H1 (cell line): ENCODE measurements around the gene LIN37. TPM values are rescaled to one million over a fixed set of nuclear protein-coding genes. Genes with fewer than 3 reads are reported as not detected.

Source experiments
- CTCF ChIA-PET: fragments of 300-600 bp; sonication (Branson Sonifier 250); formaldehyde crosslinking; loops from one replicate; lab custom pipeline; 2021; ENCODE audit not compliant: partially characterized antibody; lab: Charles Lee
- POLR2A ChIA-PET: fragments of 300-600 bp; sonication (Branson Sonifier 250); formaldehyde crosslinking; loops from one replicate; lab custom pipeline; 2021; ENCODE audit warnings: inconsistent platforms; ENCODE audit not compliant: partially characterized antibody; lab: Charles Lee
- DNase-seq, 2 experiments: peaks; one replicate each; pipeline versions ENCODE4 v3.0.0 to v3.0.0-alpha.2; 2010 to 2022; ENCODE audit warnings: low spot score in 2 of 2, low read depth in 1 of 2, mixed read lengths in 1 of 2
- FAIRE-seq: peaks from 2 replicates; lab custom pipeline; 2011; peaks lifted over from hg19 to GRCh38; lab: Jason Lieb, UNC
- H2AFZ ChIP-seq: 2 replicates; pipeline ENCODE4 v1.8.1; 2012; ENCODE audit warnings: low read length, inconsistent platforms
- H2AK5ac ChIP-seq: 2 replicates; pipeline ENCODE4 v1.6.1; 2013; ENCODE audit warnings: low read depth, low read length
- H2BK120ac ChIP-seq: replicated peaks from 2 replicates; pipeline ENCODE3; 2013; ENCODE audit warnings: low read depth, low read length, inconsistent platforms
- H2BK12ac ChIP-seq: 2 replicates; pipeline ENCODE4 v1.6.1; 2013; ENCODE audit warnings: low read depth, low read length
- H2BK15ac ChIP-seq: 2 replicates; pipeline ENCODE4 v1.6.1; 2013; ENCODE audit warnings: low read length
- H2BK20ac ChIP-seq: 2 replicates; pipeline ENCODE4 v1.6.1; 2013; ENCODE audit warnings: low read length
- H2BK5ac ChIP-seq: 2 replicates; pipeline ENCODE4 v1.6.1; 2013; ENCODE audit warnings: low read depth, low read length
- H3K14ac ChIP-seq: 2 replicates; pipeline ENCODE4 v1.6.1; 2013; ENCODE audit warnings: inconsistent platforms; ENCODE audit not compliant: insufficient read length
- H3K18ac ChIP-seq: 2 replicates; pipeline ENCODE4 v1.6.1; 2013; ENCODE audit warnings: low read length; ENCODE audit errors: extremely low read depth
- H3K23ac ChIP-seq: 2 replicates; pipeline ENCODE4 v1.6.1; 2013; ENCODE audit warnings: inconsistent platforms; ENCODE audit not compliant: insufficient read length
- H3K23me2 ChIP-seq: 2 replicates; pipeline ENCODE4 v1.6.1; 2013; ENCODE audit warnings: low read depth, low read length
- H3K27ac ChIP-seq: 2 replicates; pipeline ENCODE4 v1.6.1; 2011; ENCODE audit warnings: low read depth, low read length, inconsistent platforms
- H3K27me3 ChIP-seq, 4 experiments: replicated peaks in 1 of 4; 1 replicate in 1 of 4; 2 replicates in 3 of 4; pipeline versions ENCODE4 v1.6.1 to v1.8.1; 2011 to 2013; ENCODE audit warnings: low read length in 3 of 4, mild to moderate bottlenecking in 3 of 4, inconsistent platforms in 2 of 4, mixed read lengths in 2 of 4, moderate library complexity in 1 of 4; ENCODE audit not compliant: control insufficient read depth in 3 of 4, insufficient read depth in 3 of 4; ENCODE audit errors: extremely low read depth in 1 of 4
- H3K36me3 ChIP-seq, 4 experiments: 2 replicates each; pipeline versions ENCODE4 v1.6.1 to v1.8.1; 2011 to 2013; ENCODE audit warnings: mild to moderate bottlenecking in 4 of 4, low read length in 3 of 4, moderate library complexity in 2 of 4, control low read depth in 1 of 4, inconsistent platforms in 1 of 4; ENCODE audit not compliant: insufficient read depth in 4 of 4, control insufficient read depth in 2 of 4
- H3K4ac ChIP-seq: replicated peaks from 2 replicates; pipeline ENCODE3; 2013; ENCODE audit warnings: low read length, low read depth, mixed read lengths, inconsistent platforms; ENCODE audit not compliant: insufficient read length
- H3K4me1 ChIP-seq, 4 experiments: replicated peaks in 1 of 4; 1 replicate in 1 of 4; 2 replicates in 3 of 4; pipeline versions ENCODE4 v1.6.1 to v1.8.1; 2011 to 2013; ENCODE audit warnings: low read length in 3 of 4, inconsistent platforms in 2 of 4, mixed read lengths in 1 of 4; ENCODE audit not compliant: insufficient read depth in 4 of 4, control insufficient read depth in 3 of 4
- H3K4me2 ChIP-seq, 2 experiments: 2 replicates each; pipeline versions ENCODE4 v1.6.1 to v1.8.1; 2011 to 2013; ENCODE audit warnings: low read depth in 2 of 2, low read length in 2 of 2, control low read depth in 1 of 2, inconsistent platforms in 1 of 2, mild to moderate bottlenecking in 1 of 2; ENCODE audit not compliant: insufficient read depth in 1 of 2
- H3K4me3 ChIP-seq, 4 experiments: fragments of 200-600, 300-600 bp in 1 of 4; sonication (generic), shearing (Covaris generic), sonication (Bioruptor Twin) in 1 of 4; 2 replicates each; pipeline versions ENCODE4 v1.5.1 to v1.8.1; 2011 to 2016; ENCODE audit warnings: low read length in 4 of 4, low read depth in 3 of 4, control low read depth in 2 of 4, inconsistent platforms in 2 of 4, mild to moderate bottlenecking in 2 of 4, mixed read lengths in 1 of 4, moderate library complexity in 1 of 4; ENCODE audit not compliant: insufficient read depth in 2 of 4; ENCODE audit errors: extremely low read depth in 1 of 4
- H3K56ac ChIP-seq: replicated peaks from 2 replicates; pipeline ENCODE3; 2013; ENCODE audit warnings: low read depth, mild to moderate bottlenecking, mixed read lengths, low read length, inconsistent platforms; ENCODE audit not compliant: insufficient read length
- H3K79me1 ChIP-seq: 2 replicates; pipeline ENCODE4 v1.6.1; 2013; ENCODE audit warnings: low read depth, low read length, control low read depth
- H3K79me2 ChIP-seq, 2 experiments: 2 replicates each; pipeline versions ENCODE4 v1.6.1 to v1.8.1; 2012 to 2013; ENCODE audit warnings: low read length in 2 of 2, mild to moderate bottlenecking in 2 of 2, inconsistent platforms in 1 of 2; ENCODE audit not compliant: insufficient read depth in 2 of 2, control insufficient read depth in 1 of 2
- H3K9ac ChIP-seq, 4 experiments: replicated peaks in 1 of 4; 1 replicate in 1 of 4; 2 replicates in 3 of 4; pipeline versions ENCODE4 v1.6.1 to v1.8.1; 2011 to 2013; ENCODE audit warnings: low read depth in 3 of 4, low read length in 3 of 4, control low read depth in 2 of 4, mild to moderate bottlenecking in 2 of 4, moderate library complexity in 2 of 4, inconsistent platforms in 1 of 4; ENCODE audit errors: extremely low read depth in 1 of 4
- H3K9me3 ChIP-seq, 2 experiments: 2 replicates each; pipeline versions ENCODE4 v1.6.1 to v1.8.1; 2012 to 2013; ENCODE audit warnings: mild to moderate bottlenecking in 2 of 2, moderate library complexity in 2 of 2, control low read depth in 1 of 2, inconsistent platforms in 1 of 2, low read depth in 1 of 2, low read length in 1 of 2, mixed read lengths in 1 of 2; ENCODE audit not compliant: insufficient read depth in 2 of 2
- H4K20me1 ChIP-seq, 2 experiments: replicated peaks in 1 of 2; 2 replicates each; pipeline versions ENCODE3 to v1.8.1; 2011 to 2013; ENCODE audit warnings: inconsistent platforms in 2 of 2, low read length in 2 of 2, mild to moderate bottlenecking in 1 of 2; ENCODE audit not compliant: insufficient read depth in 2 of 2, control insufficient read depth in 1 of 2
- H4K5ac ChIP-seq: 2 replicates; pipeline ENCODE4 v1.6.1; 2013; ENCODE audit warnings: low read length, low read depth, mixed read lengths, inconsistent platforms; ENCODE audit not compliant: insufficient read length
- H4K8ac ChIP-seq: 2 replicates; pipeline ENCODE4 v1.8.0; 2013; ENCODE audit warnings: mild to moderate bottlenecking, moderate library complexity, low read length, inconsistent platforms; ENCODE audit not compliant: insufficient read depth; ENCODE audit errors: extremely low read depth
- H4K91ac ChIP-seq: replicated peaks from 2 replicates; pipeline ENCODE3; 2013; ENCODE audit warnings: low read length, mixed read lengths, inconsistent platforms; ENCODE audit not compliant: insufficient read length
- CHD2 ChIP-seq: IDR thresholded peaks from 2 replicates; pipeline ENCODE4 v1.6.1; 2012; ENCODE audit warnings: low read length, improper control_type of control experiment
- CREB1 ChIP-seq: IDR thresholded peaks from 2 replicates; pipeline ENCODE4 v1.6.1; 2012; ENCODE audit warnings: inconsistent platforms
- HDAC2 ChIP-seq, 2 experiments: fragments of 300-600 bp in 1 of 2; sonication (generic) in 1 of 2; IDR thresholded peaks; 2 replicates each; pipeline ENCODE4 v1.6.1; 2011 to 2012; ENCODE audit warnings: low read depth in 2 of 2, low read length in 2 of 2, mild to moderate bottlenecking in 2 of 2, moderate library complexity in 2 of 2, borderline replicate concordance in 1 of 2, inconsistent platforms in 1 of 2
- MAFK ChIP-seq: IDR thresholded peaks from 2 replicates; pipeline ENCODE4 v1.6.1; 2012; ENCODE audit warnings: low read depth, mild to moderate bottlenecking, improper control_type of control experiment, low read length
- NRF1 ChIP-seq: IDR thresholded peaks from 2 replicates; pipeline ENCODE4 v1.6.1; 2011; ENCODE audit warnings: mild to moderate bottlenecking, low read depth, low read length, improper control_type of control experiment
- POLR2A ChIP-seq, 2 experiments: IDR thresholded peaks; 1 replicate in 1 of 2; 2 replicates in 1 of 2; pipeline ENCODE4 v1.6.1; 2011; ENCODE audit warnings: low read depth in 2 of 2, low read length in 2 of 2, mild to moderate bottlenecking in 2 of 2; ENCODE audit errors: control extremely low read depth in 1 of 2
- SUZ12 ChIP-seq: fragments of 200-600 bp; sonication (generic); IDR thresholded peaks from 2 replicates; pipeline ENCODE4 v1.6.1; 2012; ENCODE audit warnings: mild to moderate bottlenecking, inconsistent platforms, low read length, moderate library complexity, mixed read lengths
- WGBS, 2 experiments: shearing (Covaris generic) in 1 of 2; methylation state at CpG; one replicate each; pipeline versions ENCODE4 v1.1.6 to v1.1.7; 2013 to 2015; ENCODE audit warnings: low lambda C conversion rate in 2 of 2, mixed read lengths in 2 of 2, inconsistent platforms in 1 of 2, low coverage in 1 of 2, missing lambda C conversion rate in 1 of 2; ENCODE audit not compliant: insufficient replicate concordance in 2 of 2, insufficient coverage in 1 of 2, insufficient read length in 1 of 2; ENCODE audit errors: extremely low coverage in 1 of 2, missing lambda C conversion rate in 1 of 2; 5-methylcytosine and 5-hydroxymethylcytosine counted together
- polyA plus RNA-seq, 7 experiments: library from polyadenylated mRNA; depleted of rRNA in 3 of 7; stranded (reverse) in 5 of 7; unstranded in 2 of 7; fragments of >200 nt in 5 of 7; fragments of 200-250 nt in 2 of 7; gene quantifications; 1 replicate in 5 of 7; 2 replicates in 1 of 7; 4 replicates in 1 of 7; pipeline versions ENCODE4 v1.2.1 to v1.2.3, GENCODE V29; 2011 to 2013; ENCODE audit warnings: missing spikeins in 2 of 7, mixed read lengths in 2 of 7
- total RNA-seq: library from RNA; stranded (reverse); fragmentation: NEBNext Ultra II Directional; extraction: Animal tissue kit (Norgen Biotek cat#: 25700); gene quantifications from 2 replicates; pipeline ENCODE4 v1.2.1, GENCODE V29; 2021

The LIN37 gene
- total and polyA plus RNA-seq, 2 of the 8 experiments (the other 6 are each of a cell fraction or from before 2014, with no cell fraction given) = 3.8 to 9.8 TPM

DNA sequence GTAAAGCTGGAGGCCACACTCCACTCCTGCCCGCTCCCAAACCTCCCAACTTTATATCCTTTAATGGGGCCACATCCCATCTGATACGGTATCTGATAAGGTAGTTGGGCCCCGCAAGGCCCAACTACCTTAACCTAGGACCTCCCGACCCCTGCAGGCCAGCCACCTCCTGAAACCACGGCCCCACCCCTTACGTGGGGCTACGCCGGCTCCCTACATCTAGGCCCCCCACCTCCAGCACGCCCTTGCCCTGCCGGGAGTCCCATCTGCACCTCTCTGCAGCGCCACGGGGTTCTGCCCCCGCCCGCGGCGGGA, 8.3 kb upstream of the LIN37 start:
- H2BK120ac ChIP-seq = no peak overlapping the region
- peak overlapping the region; percentile 72 to 86 (median 78) for H3K4me3 ChIP-seq
- ChIA-PET POLR2A (interaction anchor here (0.6 to 7.6 kb wide), 23 partner anchors 8 to 245 kb away, joined by 3 to 54 read pairs (median 4); partner anchors contain the start of genes APLP1, COX6B1, HSPB6 and LIN37), CTCF (interaction anchor here (0.7 to 8.9 kb wide), 11 partner anchors 10 to 138 kb away, joined by 3 to 80 read pairs (median 4); no protein-coding TSS in a partner anchor)
- no peaks in the 10 kb centered on the region for H3K27me3 ChIP-seq
- 4% methylated on average over 14 of the region's 16 CpGs; no CpG with 5 or more reads in 1 of the 2 experiments for WGBS, 2 experiments
- no peak for TF ChIP-seq SUZ12
- TF ChIP-seq CHD2 = no peak
- no peak for TF ChIP-seq NRF1
- TF ChIP-seq POLR2A (IDR thresholded peaks at IDR 0.05; ENCODE audit: control extremely low read depth in 1 of 2, low read depth in 2 of 2, low read length in 2 of 2) = peak in 1 of 2 experiments; percentile 19; a peak in 1 of 3 replicates
- no peak for TF ChIP-seq CREB1
- TF ChIP-seq MAFK = no peak
- TF ChIP-seq HDAC2 (IDR thresholded peaks at IDR 0.05; ENCODE audit: borderline replicate concordance in 1 of 2, low read depth in 2 of 2, low read length in 2 of 2) = no peak
- no peak overlapping the region for H3K4ac ChIP-seq
- no peak overlapping the region for H4K5ac ChIP-seq
- no peak overlapping the region for H3K56ac ChIP-seq
- peak overlapping the region in 3 of 4 experiments; percentile 29 to 52 (median 31); a peak in 6 of 7 replicates for H3K9ac ChIP-seq
- no peak overlapping the region for H2BK15ac ChIP-seq
- H3K79me2 ChIP-seq = no peaks in the 10 kb centered on the region
- H3K4me2 ChIP-seq = peak overlapping the region; percentile 70 to 78
- FAIRE-seq (no peak), DNase-seq (no peak)
- no peak overlapping the region for H4K8ac ChIP-seq
- H2AK5ac ChIP-seq = no peak overlapping the region
- peak overlapping the region; percentile 26; the same call in 1 of the 2 replicates for H2AFZ ChIP-seq
- no peak overlapping the region for H3K23ac ChIP-seq
- H3K14ac ChIP-seq = no peak overlapping the region
- H2BK5ac ChIP-seq = no peak overlapping the region; the same call in 1 of the 2 replicates
- H3K4me1 ChIP-seq = peaks cover 0 to 6% (median 3%) of the 10 kb centered on the region in 4 experiments; a peak in 3 of 7 replicates
- H3K79me1 ChIP-seq = no peaks in the 10 kb centered on the region; the same call in 1 of the 2 replicates
- H3K9me3 ChIP-seq = no peaks in the 10 kb centered on the region
- no peak overlapping the region for H2BK20ac ChIP-seq
- peaks cover 0 to 9% of the 10 kb centered on the region in 2 experiments for H4K20me1 ChIP-seq
- peaks cover 11 to 21% (median 17%) of the 10 kb centered on the region in 4 experiments; a peak in 6 of 8 replicates for H3K36me3 ChIP-seq
- no peak overlapping the region for H2BK12ac ChIP-seq
- no peak overlapping the region for H3K27ac ChIP-seq
- H3K18ac ChIP-seq = peak overlapping the region; percentile 83
- H4K91ac ChIP-seq = no peak overlapping the region
- peaks cover 14% of the 10 kb centered on the region; the same call in 1 of the 2 replicates for H3K23me2 ChIP-seq
